ENCODE data around the gene HOXC4.

GRCh38 chr12:54005531-54005852 lies 48.1 kb upstream of the HOXC4 start:
- no peak for TF ChIP-seq CTCF (IDR thresholded peaks at IDR 0.05)
- TF ChIP-seq POLR2A (IDR thresholded peaks at IDR 0.05): no peak
